ENCODE results near the gene MARCKS.

- TF ChIP-seq TCF12 (IDR thresholded peaks at IDR 0.05) (no peak), POLR2AphosphoS5 (IDR thresholded peaks at IDR 0.05; ENCODE audit: low read depth, low read length) (no peak), SIN3A (IDR thresholded peaks at IDR 0.05; ENCODE audit: borderline replicate concordance, low read depth, low read length) (no peak), REST (IDR thresholded peaks at IDR 0.05; ENCODE audit: low read depth, low read length) (no peak), TEAD4 (IDR thresholded peaks at IDR 0.05; ENCODE audit: borderline replicate concordance, insufficient read depth) (no peak), EP300 (IDR thresholded peaks at IDR 0.05; ENCODE audit: borderline replicate concordance in 1 of 2, low read depth in 1 of 2, low read length in 1 of 2) (no peak), CTCF (IDR thresholded peaks at IDR 0.05) (no peak), EZH2phosphoT487 (IDR thresholded peaks at IDR 0.05; ENCODE audit: borderline replicate concordance, low read depth) (no peak), RCOR1 (IDR thresholded peaks at IDR 0.05; ENCODE audit: low read length) (no peak), ELF1 (IDR thresholded peaks at IDR 0.05) (no peak), JUND (IDR thresholded peaks at IDR 0.05) (no peak), GABPA (IDR thresholded peaks at IDR 0.05; ENCODE audit: low read depth) (no peak), SMC3 (IDR thresholded peaks at IDR 0.05; ENCODE audit: low read depth, low read length) (no peak), TAF1 (IDR thresholded peaks at IDR 0.05; ENCODE audit: borderline replicate concordance, low read depth, low read length) (no peak)
These were observed 32.3 kb upstream of the MARCKS start for GRCh38 chr6:113824866-113825265.

All from SK-N-SH (cell line).